Stimulated activated CD4-positive, alpha-beta T cell treated with anti-CD3 and anti-CD28 coated beads, Interleukin-4, amount 100 ng/mL, for 48 hours (primary cell): ENCODE results near the gene USP17L30.
"Not testable (repeated sequence)": the region's sequence is repeated elsewhere in the genome, so short reads cannot be mapped to it uniquely, and the experiment has no call there.

ENCODE experiments used
- DNase-seq, 2 donors: peaks; one replicate each; pipeline ENCODE4 v3.0.0-alpha.2; 2020; ENCODE audit warnings: low read depth in 2 of 2

Gene USP17L30

GRCh38 chr4:9362829-9363228, at the start of gene USP17L30:
Gene USP17L30, plus strand, starts transcription at chr4:9363129. Its CDS starts 0 bp downstream, at chr4:9363129.
- DNase-seq, result not testable (repeated sequence)

- DNase-seq, result not testable (repeated sequence)
These were observed 38.7 kb upstream of the USP17L30 start for GRCh38 chr4:9324191-9324590.

- not testable (repeated sequence) for DNase-seq
These were observed 38.1 kb upstream of the USP17L30 start, which contains the start of gene USP17L24 for GRCh38 chr4:9324865-9325264. Gene USP17L24, plus strand, starts transcription at chr4:9325165. Its CDS starts 0 bp downstream, at chr4:9325165.

GRCh38 chr4:9329611-9330010, 33.3 kb upstream of the USP17L30 start, which contains the start of gene USP17L25:
Gene USP17L25, plus strand, starts transcription at chr4:9329911. Its CDS starts 0 bp downstream, at chr4:9329911.
- not testable (repeated sequence) for DNase-seq

- not testable (repeated sequence) for DNase-seq
These were observed 28.6 kb upstream of the USP17L30 start, which contains the start of gene USP17L26 for GRCh38 chr4:9334358-9334757. Gene USP17L26, plus strand, starts transcription at chr4:9334658. Its CDS starts 0 bp downstream, at chr4:9334658.

- DNase-seq, result not testable (repeated sequence)
These were observed 23.8 kb upstream of the USP17L30 start, which contains the start of gene USP17L5 for GRCh38 chr4:9339103-9339502. Gene USP17L5, plus strand, starts transcription at chr4:9339403. Its CDS starts 0 bp downstream, at chr4:9339403.

- DNase-seq, result not testable (repeated sequence)
These were observed 19.1 kb upstream of the USP17L30 start, which contains the start of gene USP17L27 for GRCh38 chr4:9343848-9344247. Gene USP17L27, plus strand, starts transcription at chr4:9344148. Its CDS starts 0 bp downstream, at chr4:9344148.

GRCh38 chr4:9348593-9348992, 14.3 kb upstream of the USP17L30 start, which contains the start of gene USP17L28:
Gene USP17L28, plus strand, starts transcription at chr4:9348893. Its CDS starts 0 bp downstream, at chr4:9348893.
- not testable (repeated sequence) for DNase-seq

- not testable (repeated sequence) for DNase-seq
These were observed 12.1 kb upstream of the USP17L30 start for GRCh38 chr4:9350866-9351265.

- not testable (repeated sequence) for DNase-seq
These were observed 9.6 kb upstream of the USP17L30 start, which contains the start of gene USP17L29 for GRCh38 chr4:9353338-9353737. Gene USP17L29, plus strand, starts transcription at chr4:9353638. Its CDS starts 0 bp downstream, at chr4:9353638.

GRCh38 chr4:9379881-9380280, 17.0 kb downstream of the USP17L30 start:
- not testable (repeated sequence) for DNase-seq

GRCh38 chr4:9381012-9381534, 18.1 kb downstream of the USP17L30 start:
- DNase-seq, result peak; percentile 38 to 50

GRCh38 chr4:9384126-9384525, 21.2 kb downstream of the USP17L30 start:
- no peak for DNase-seq

GRCh38 chr4:9389001-9389400, 26.1 kb downstream of the USP17L30 start:
- not testable (repeated sequence) for DNase-seq

GRCh38 chr4:9405774-9406173, 42.8 kb downstream of the USP17L30 start:
- DNase-seq, result not testable (repeated sequence)

- not testable (repeated sequence) for DNase-seq
These were observed 43.6 kb downstream of the USP17L30 start for GRCh38 chr4:9406491-9406890.

- no peak for DNase-seq
These were observed 46.9 kb downstream of the USP17L30 start for GRCh38 chr4:9409793-9410192.
